HG03135 (cell line): ENCODE measurements around the gene OR2T10.
"Not testable (repeated sequence)": the region's sequence is repeated elsewhere in the genome, so short reads cannot be mapped to it uniquely, and the experiment has no call there.

Experiments used
- ATAC-seq: cut with Tn5 transposase; IDR thresholded peaks from one replicate; pipeline ENCODE4 v1.9.1; 2021; ENCODE audit warnings: mild to moderate bottlenecking, moderate library complexity; ENCODE audit not compliant: unreplicated experiment

The OR2T10 gene, protein sequence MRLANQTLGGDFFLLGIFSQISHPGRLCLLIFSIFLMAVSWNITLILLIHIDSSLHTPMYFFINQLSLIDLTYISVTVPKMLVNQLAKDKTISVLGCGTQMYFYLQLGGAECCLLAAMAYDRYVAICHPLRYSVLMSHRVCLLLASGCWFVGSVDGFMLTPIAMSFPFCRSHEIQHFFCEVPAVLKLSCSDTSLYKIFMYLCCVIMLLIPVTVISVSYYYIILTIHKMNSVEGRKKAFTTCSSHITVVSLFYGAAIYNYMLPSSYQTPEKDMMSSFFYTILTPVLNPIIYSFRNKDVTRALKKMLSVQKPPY

DNA sequence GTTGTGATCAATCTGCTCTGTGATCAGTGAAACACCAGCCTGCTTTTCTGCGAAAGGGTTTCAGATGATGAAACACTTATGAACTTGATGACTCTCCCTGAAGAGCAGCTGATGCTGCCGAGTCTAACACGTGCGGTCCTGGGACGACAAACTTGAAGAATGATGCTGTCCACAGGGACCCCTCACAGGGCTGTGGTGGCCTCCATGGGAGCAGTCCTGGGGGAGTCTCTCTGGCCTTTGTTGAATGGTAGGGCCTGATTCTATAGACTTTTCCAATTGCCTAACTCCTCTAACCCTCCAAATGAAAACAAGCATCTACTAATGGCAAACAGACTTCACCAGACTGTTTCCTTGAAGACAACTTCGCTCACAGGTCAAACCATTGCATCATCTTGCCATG is at the start of gene OR2T10:
TSS of gene OR2T10 (minus strand) at position 112 of the 400 bp plus-strand sequence. CDS start 3,932 bp downstream, outside the sequence.
- ATAC-seq, result no peak

GRCh38 chr1:248645178-248645577 is 47.7 kb upstream of the OR2T10 start, which contains the start of gene OR2T35:
TSS of gene OR2T35 (minus strand) at chr1:248645278. CDS start at chr1:248639258, 6,020 bp downstream.
- ATAC-seq, result not testable (repeated sequence)

DNA sequence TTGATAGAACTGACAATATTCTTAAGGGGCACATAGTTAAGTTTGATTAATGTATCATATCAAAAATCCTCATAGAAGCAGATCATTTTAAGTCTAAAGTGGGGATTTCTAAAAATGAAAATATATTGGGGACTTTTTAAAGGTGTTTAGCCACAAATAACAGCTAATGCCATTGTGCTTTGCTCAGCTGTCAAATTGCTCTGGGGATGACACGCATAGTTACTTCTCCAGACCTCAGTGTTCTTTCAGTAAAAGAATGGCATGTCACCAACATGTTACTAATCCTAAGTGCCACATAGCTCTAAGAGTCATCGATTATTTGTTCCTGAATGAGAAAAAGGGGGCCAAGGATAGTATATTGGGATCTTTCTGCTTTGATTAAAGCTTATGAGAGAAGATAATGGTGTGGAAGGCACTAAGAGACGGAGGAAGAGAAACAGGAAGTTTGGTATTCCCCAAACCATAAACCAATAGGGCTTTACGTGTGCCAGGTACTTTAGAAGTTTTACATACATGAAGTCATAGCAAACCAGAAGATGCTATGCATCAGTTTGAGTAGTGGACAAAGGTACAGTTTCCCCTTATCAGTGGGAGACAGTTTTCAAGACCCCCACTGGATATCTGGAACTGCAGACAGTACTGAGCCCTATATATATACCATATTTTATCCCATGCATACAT is 45.6 kb upstream of the OR2T10 start:
- peak; percentile 62 for ATAC-seq

- not testable (repeated sequence) for ATAC-seq
These were observed 44.1 kb upstream of the OR2T10 start for GRCh38 chr1:248641583-248641982.

- peak; percentile 44 for ATAC-seq
These were observed 43.4 kb upstream of the OR2T10 start for GRCh38 chr1:248640906-248641305.

DNA sequence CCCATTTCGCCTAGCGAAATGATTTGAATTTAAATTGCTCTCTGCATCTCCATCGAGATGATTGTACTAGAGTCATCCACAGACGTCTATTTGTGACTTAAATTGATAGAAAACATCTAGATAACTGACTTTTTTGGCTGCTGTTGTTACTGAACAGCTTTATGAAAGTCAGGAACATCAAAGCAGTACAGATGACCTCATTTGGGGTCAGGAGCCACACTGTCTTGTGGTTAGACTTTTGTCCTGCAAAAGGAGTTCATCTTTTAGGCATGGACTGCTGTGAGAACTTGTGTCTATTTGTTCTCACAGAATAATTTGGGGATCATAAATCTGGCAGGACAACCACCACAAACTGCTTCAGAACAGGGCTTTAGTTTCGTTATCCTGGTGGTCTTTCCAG is 42.2 kb upstream of the OR2T10 start:
- not testable (repeated sequence) for ATAC-seq

- not testable (repeated sequence) for ATAC-seq
These were observed 39.1 kb upstream of the OR2T10 start for GRCh38 chr1:248636612-248637011.

DNA sequence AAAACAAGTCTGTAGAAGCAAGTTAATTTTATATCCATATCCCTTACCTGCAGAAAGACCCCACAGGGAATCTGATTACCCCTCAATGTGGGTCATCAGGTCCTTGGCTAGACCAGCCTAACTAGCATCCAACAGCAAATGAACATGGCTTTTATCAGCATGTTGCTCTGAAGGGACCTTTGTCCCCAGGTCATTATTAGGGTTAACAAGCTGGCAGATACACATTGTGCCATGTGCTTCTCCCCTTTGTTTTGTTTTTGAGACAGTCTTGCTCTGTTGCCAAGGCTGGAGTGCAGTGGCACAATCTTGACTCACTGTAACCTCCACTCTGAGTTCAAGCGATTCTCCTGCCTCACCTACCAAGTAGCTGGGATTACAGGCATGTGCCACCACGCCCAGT is 37.5 kb upstream of the OR2T10 start, which contains the start of gene OR2T11:
TSS of gene OR2T11 (minus strand) at position 101 of the 400 bp plus-strand sequence. CDS start 7,963 bp downstream, outside the sequence.
- not testable (repeated sequence) for ATAC-seq

GRCh38 chr1:248631354-248632008 is 34.0 kb upstream of the OR2T10 start:
- ATAC-seq, result no peak

DNA sequence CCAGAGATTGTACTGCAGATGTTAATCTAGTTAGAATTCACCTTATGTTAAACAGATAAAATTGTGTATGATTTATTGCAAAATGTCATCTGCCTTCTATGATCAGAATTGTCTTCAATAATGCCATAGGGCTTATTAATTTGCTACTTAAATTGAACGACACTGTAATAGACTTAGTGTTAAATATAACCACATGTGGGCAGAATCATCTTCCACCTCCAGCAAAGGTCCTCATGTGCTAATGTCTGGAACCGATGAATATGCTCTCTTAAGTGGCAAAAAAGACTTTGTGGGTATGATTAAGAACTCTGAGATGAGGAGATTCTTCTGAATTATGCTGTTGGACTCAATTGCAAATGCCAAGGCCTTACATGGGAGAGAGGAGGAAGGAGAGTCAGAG is 33.1 kb upstream of the OR2T10 start:
- ATAC-seq, result no peak

DNA sequence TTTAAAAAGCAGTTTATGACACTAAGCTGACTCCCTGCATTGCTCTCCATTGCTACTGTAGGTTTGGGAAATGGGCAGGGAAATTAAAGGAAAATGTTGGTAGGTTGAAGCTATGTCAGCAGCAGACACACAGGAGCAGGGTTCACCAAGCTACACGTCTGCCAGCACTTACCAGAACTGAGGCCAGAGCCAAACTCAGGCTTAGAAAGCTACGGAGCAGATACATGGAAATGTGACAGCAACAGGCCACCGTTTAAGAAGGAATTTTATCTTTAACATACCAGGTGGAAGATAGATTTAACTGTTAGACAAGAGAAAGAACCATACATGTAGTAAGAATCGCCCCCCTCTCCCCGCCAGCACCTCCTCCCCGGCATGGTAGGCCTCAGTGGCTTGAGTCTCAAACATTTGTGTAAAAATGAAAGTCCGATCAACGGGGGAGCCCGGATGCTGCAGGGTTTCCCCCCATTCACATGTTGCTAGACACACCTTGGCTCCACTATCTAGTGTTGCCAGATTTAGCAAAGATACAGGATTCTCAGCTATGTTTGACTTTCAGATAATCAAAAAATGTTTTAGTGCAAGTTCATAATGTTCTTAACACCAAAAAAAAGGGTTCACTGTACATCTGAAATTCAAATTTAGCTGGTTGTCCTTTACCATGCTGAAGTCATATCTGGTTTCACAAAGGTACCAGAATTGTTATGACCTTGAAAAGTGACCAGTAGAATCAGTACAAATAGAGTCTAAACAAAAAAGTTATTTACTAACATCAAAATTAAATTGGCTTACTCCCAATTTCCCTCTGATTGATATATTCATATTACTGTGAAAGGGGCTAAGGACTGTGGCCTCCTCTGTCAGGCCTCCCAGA is 30.7 kb upstream of the OR2T10 start:
- ATAC-seq, result no peak

- no peak for ATAC-seq
These were observed 28.5 kb upstream of the OR2T10 start for GRCh38 chr1:248625971-248626370.

GRCh38 chr1:248625166-248625565 is 27.7 kb upstream of the OR2T10 start:
- ATAC-seq, result no peak

DNA sequence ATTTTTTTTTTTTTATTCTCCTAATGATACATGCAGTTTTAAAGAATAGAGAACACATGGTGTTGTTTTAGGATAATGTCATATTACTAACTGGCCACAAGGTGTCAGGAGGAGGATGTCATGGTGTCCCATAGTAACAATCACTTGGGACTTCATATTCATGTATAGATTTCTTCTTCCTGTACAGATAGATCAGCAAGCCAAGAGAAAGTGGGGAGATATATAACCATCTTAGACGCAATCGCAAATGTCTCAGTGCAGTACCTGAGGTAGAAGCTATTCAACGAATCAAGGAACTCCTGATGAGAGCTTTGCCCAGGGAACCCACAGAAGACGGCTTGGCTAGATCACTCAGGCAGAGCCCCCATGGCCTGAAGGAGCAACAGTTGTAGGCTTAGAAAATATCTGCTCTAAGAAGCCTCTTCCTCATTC is 25.1 kb upstream of the OR2T10 start:
- ATAC-seq, result peak; percentile 93

DNA sequence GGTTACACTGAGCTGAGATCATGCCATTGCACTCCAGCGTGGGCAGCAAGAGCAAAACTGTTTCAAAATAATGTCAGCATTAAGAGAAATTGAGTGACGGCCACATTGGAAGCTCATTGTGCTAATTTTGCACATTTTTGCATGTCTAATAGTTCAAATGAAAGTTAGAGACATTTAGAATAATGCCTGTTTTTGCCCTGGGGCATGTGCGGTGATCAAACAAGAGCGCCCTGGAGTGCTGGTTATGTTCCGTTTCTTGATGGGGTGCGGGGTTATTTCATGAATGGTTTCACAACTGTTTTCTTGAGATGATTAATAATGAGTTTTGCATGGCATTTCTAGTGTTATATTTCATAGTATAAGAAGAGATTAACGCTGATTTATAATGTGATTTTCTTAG is 24.3 kb upstream of the OR2T10 start:
- no peak for ATAC-seq

DNA sequence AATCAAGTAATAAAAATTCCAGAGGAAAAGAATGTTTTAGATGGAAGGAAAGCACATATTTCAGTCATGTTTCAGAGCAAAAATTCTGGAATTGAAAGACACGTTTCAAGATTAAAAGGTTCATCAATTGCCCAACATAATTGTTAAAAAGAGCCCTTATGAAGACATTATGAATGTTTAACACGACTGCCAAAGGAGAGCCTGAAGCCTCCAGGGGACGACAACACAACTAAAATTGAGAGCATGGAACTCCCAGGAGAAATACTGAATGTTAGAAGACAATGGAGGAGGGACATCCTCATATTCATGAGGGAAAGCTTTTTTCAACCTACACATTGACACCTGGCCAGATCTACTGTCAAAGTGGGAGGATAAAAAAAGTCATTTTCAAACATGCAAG is 21.4 kb upstream of the OR2T10 start:
- ATAC-seq, result no peak

DNA sequence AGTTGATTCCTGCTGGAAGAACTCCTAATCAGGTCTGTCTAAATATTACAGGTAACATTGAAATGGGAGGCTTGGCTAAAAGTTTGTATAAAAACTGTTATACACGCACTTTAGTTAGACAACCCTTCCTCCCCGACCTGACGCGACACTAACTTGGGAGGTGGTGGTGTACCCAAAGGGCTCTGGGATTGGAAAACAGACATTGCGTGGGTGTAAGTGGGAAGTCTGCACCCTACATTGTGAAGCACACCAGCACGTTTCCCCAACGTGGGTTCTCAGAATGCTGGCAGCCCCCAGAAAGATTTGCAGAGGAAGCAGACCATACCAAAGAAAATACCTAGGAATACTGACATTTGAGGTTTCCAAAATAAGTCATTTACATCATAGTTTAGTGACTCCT is 20.6 kb upstream of the OR2T10 start:
- no peak for ATAC-seq

GRCh38 chr1:248613742-248614141 is 16.2 kb upstream of the OR2T10 start:
- no peak for ATAC-seq

DNA sequence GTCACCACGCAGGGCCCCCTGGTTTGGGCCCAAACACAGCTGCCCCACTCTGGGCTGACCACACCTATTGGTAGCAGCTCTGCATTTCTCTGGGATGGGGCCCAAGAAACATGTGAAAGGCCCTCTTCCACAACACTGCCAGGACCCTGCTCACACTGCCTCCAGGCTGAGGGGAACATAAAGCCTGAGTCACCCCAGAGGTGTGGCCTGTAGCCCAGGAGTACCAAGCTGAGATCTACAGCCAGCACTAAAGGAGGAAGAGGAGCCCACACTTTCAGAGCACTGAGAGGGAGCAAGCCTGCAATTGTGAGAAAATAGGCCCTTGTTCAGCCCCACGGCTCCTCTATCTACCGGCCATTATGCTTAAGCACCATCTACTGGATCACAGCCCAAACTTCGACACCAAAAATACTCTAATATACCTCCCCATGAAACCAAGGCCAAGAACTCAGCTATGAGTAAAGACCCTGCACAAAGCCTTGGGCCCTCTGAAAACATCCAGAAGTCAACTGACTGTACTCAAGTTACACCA is 14.4 kb upstream of the OR2T10 start:
- ATAC-seq, result no peak

- ATAC-seq, result no peak
These were observed 12.8 kb upstream of the OR2T10 start for GRCh38 chr1:248610301-248610700.
